Stomach (tissue), 4 donors: ENCODE results near the gene B4GALNT4.

Source experiments
- POLR2A ChIP-seq, 4 donors: fragments of 450-650 bp; IDR thresholded peaks; one replicate each; pipeline ENCODE4 v1.6.1; 2016; ENCODE audit warnings: antibody characterized with exemption in 4 of 4, control low read depth in 2 of 4, mild to moderate bottlenecking in 1 of 4, moderate library complexity in 1 of 4
- TF ChIP-seq, protein P1 (sequence below), 7 experiments: fragments of 450-650 bp in 4 of 7; fragments of 200-600 bp in 3 of 7; sonication (generic) in 3 of 7; IDR thresholded peaks; one replicate each; pipeline ENCODE4 v1.5.1; 2016 to 2019; ENCODE audit warnings: antibody characterized with exemption in 7 of 7, control low read depth in 2 of 7, mild to moderate bottlenecking in 1 of 7

- TF ChIP-seq POLR2A (IDR thresholded peaks at IDR 0.05) = no peak
- TF ChIP-seq, protein P1, sequence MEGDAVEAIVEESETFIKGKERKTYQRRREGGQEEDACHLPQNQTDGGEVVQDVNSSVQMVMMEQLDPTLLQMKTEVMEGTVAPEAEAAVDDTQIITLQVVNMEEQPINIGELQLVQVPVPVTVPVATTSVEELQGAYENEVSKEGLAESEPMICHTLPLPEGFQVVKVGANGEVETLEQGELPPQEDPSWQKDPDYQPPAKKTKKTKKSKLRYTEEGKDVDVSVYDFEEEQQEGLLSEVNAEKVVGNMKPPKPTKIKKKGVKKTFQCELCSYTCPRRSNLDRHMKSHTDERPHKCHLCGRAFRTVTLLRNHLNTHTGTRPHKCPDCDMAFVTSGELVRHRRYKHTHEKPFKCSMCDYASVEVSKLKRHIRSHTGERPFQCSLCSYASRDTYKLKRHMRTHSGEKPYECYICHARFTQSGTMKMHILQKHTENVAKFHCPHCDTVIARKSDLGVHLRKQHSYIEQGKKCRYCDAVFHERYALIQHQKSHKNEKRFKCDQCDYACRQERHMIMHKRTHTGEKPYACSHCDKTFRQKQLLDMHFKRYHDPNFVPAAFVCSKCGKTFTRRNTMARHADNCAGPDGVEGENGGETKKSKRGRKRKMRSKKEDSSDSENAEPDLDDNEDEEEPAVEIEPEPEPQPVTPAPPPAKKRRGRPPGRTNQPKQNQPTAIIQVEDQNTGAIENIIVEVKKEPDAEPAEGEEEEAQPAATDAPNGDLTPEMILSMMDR (IDR thresholded peaks at IDR 0.05) = no peak
Measured at GRCh38 chr11:418343-419247, 49.3 kb downstream of the B4GALNT4 start.
